ENCODE results near the gene MYOD1.

Gene MYOD1

DNA sequence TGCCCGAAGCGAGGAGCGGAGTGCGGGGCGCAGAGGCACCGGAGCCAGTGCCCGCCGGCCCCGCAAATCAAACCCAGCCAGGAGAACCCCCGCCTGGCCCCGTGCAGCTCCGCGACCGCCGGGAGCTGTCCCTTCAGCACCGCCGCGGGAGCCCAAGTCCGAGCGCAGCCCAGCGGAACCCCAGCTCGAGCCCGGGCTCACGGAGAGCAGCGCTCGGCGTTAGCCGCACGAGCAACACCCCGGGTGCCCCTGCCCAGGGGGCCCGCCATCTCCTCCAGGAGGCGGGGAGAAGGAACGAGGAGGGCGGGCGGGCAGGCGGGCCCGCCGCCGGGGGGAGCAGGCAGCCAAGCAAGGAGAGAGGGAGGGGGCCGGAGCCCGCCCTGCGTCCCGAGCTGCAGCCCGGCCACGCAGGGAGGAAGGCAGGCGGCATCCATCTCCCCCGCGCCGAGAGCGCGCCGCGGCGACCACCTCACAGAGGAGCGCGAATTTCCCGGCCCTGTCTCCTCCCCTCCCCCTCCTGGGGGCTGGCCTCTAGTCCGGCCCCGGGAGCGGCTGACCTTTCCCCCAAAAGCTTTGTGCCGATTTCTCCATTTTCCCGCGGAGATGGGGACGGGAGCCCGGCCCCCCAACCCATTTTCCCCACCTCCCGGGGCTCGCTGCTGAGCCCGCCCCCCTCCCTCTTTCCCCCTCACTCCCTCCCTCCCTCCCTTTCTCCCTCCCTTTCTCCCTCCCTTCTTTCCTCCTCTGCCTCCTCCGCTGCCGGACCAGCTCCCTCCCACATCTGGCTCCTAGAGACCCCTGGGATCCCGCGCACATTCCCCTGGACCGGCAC, 15.8 kb downstream of the MYOD1 start:
- DNase-seq (ENCODE audit: low read depth, low spot score), result no peak

DNA sequence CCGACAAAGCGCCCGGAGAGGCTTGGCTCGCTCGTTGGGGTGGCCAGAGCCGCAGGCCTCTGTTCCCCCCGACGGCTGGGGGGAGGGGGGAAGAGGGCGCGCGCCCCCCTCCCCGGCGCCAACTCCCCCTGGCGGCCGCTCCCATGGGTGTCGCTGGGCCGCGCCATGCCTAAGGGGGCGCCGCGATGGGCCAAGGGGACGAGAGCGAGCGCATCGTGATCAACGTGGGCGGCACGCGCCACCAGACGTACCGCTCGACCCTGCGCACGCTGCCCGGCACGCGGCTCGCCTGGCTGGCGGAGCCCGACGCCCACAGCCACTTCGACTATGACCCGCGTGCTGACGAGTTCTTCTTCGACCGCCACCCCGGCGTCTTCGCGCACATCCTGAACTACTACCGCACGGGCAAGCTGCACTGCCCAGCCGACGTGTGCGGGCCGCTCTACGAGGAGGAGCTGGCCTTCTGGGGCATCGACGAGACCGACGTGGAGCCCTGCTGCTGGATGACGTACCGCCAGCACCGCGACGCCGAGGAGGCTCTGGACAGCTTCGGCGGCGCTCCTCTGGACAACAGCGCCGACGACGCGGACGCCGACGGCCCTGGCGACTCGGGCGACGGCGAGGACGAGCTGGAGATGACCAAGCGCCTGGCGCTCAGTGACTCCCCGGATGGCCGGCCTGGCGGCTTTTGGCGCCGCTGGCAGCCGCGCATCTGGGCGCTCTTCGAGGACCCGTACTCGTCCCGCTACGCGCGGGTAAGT, 16.6 kb downstream of the MYOD1 start:
- DNase-seq (ENCODE audit: low read depth, low spot score), result no peak

DNA sequence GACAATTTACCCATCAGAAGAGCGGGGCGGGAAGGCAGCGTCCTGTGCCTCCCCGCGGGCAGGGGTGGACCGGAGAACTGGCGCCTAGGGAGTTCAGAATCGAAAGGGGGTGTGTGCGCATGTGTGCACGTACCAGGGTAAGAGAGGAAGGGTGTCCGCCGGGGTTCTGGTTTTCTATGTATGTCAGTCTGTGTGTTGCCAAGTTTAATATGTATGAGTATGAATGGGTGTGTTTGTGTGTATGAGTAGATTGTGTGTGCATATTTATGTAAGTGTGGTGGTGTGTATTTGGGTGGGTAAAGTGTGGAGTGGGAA, 17.2 kb downstream of the MYOD1 start:
- no peak for DNase-seq (ENCODE audit: low read depth, low spot score)

DNA sequence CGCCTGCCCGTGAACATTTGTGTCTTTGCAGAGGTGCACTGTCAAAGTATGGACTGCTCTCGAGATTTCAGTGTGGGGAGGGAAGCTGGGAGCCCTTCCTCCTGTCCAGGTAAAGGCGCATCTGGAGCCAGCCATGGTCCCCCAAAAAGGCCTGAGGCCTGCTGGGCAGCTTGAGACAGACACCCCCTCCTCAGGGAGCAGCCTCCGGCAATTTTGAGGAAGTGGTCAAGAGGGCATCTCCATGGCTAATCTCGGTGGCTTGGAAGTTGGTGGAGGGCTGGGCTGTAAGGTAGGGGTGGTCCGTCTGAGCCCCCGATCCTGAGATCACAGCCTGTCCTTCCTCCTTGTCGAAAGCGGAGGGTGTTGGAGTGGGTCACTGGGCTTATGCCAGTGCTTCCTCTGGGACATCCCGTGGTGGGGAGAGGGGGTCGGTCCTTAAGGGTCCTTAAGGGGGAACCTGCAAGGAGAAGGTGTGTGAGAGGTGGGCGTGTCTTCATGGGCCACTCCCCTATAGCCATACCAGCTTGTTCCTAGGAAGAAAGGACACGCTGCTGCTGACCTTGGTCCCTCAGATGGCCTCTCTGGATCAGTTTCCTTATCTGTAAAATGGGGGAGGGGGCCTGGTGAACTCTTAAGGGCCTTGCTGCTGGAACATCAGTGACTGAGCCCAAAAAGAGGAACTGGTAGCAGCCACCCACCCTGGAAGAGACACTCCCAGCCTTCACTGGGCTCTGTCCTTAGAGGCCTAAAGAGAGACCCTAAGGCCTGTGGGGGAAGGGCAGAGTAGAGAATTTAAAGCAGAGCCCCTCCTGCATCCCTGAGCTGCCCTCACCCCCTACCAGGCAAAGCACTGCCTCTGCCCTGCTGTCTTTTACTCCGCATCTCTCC, 17.8 kb downstream of the MYOD1 start:
- no peak for DNase-seq (ENCODE audit: low read depth, low spot score)

DNA sequence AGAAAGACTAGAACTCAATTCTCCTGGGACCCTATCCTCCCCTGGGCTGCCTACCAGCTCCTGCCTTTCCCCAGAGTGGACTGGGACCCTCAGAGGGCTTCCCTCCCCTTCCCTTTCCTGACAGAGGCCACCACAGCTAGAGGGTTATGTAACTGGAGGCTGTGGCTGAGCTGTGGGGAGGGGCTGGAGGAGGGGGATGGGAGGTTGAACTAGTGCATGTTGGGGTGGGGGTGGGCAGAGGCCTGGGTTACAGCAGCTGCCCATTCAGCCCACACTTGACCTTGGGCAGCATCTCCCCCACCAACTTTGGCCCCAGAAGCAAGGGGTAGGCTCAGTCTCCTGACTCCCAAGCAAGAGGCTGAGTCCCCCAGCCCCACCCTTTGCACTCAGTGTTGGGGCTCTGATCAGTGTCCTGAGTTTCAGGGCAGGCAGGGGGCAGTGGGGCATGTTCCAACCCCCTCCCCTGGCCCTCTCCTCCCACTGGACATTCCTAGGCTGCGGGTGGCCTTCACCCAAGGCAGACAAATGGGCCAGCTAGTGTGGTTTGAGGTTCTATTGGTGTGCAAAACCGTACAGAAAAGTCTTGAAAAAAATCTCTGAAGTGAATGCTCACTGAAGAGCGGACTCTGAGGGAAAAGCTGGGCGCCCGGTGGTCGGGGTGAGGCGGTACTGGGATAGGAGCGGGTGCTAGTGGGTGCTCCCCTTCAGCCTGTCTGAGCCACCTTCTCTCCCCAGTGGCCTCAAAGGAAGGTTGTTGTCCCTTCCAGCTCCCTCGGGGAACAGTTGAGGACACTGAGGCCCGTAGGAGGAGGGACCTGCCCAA, 19.0 kb downstream of the MYOD1 start:
- DNase-seq (ENCODE audit: low read depth, low spot score), result no peak

DNA sequence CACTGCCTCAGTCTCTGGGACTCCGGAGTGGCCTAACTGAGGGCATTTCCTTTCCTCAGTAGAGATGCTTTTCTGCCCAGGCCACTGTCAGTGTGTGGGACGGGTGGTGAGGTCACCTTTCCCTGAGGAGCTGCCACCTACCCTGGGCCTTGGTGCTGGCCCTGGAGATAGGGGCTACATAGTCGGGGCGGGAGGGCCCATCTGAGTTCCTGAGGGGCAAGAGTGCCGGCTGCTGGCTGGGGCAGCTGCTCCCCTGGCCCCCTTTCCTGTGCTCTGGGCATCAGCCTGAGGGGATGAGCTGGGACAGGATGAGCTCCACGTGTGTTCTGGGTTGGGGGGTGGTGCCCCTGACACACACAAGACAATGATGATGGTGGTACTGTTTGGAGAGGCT, 20.6 kb downstream of the MYOD1 start:
- DNase-seq (ENCODE audit: low read depth, low spot score), result no peak

DNA sequence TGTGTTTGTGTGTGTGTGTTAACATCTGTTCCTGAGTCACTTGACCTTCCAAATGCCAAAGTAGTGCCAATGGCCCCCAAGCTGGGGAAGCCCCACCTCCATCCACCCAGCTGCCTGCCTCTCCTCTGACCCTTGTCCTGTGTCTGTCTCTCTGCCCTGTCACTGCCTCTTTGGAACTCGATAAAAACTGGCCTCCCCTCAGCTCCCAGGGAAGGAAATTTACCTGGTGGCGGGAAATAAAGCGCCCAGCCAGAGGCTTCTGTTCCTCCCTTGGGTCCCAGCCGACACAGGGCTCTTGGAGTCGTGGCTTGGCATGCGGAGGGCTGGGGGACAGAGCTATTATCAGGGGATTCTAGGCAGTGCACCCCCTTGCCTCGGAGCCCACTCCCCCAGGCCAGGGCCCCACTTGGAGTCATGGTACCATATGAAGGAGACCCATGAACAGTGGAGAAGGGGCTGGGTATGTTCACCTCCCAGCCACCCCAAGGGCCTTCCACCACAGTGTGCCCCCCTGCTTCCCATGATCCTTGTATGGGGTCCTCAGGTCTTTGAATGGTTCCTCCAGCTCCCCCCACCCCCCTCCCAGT, 21.4 kb downstream of the MYOD1 start:
- DNase-seq (ENCODE audit: low read depth, low spot score), result no peak

DNA sequence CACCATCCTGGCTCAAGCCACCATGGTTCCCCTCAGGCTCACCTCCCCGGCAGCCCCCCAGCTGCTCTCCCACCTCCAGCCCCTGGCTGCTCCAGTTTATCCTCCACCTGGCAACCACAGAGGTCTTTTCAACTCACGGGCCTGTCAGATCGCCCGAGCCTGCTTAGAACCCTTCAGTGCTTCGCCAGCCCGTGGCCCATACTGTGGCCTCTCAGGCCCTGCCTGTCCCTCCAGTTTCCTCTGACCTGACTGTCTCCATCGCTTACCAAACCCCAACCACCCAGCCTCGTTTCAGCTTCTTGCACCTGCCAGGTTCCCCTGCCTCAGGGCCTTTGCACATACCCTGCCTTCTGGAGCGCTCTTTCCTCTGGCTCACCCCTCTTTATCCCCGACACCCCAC, 22.1 kb downstream of the MYOD1 start:
- no peak for DNase-seq (ENCODE audit: low read depth, low spot score)

DNA sequence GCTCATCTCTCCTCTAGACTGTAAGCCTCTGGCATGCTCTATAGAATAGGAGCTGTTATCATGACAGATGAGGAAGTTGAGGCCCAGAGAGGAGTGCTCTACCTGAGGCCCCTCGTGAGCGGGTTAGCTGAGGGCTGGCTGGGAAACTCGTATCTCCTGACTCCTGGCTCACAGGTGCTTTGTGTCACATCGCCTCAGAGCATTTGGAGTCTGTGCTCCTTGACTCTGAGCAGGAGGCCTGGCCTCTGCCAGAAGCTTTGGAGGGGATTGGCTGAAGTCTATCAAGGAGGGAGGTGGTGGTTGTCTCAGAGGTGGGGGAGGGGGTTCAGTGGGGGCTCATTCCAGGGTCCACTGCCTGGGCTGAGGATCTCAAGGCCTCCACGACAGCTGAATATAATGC, 22.6 kb downstream of the MYOD1 start:
- no peak for DNase-seq (ENCODE audit: low read depth, low spot score)

DNA sequence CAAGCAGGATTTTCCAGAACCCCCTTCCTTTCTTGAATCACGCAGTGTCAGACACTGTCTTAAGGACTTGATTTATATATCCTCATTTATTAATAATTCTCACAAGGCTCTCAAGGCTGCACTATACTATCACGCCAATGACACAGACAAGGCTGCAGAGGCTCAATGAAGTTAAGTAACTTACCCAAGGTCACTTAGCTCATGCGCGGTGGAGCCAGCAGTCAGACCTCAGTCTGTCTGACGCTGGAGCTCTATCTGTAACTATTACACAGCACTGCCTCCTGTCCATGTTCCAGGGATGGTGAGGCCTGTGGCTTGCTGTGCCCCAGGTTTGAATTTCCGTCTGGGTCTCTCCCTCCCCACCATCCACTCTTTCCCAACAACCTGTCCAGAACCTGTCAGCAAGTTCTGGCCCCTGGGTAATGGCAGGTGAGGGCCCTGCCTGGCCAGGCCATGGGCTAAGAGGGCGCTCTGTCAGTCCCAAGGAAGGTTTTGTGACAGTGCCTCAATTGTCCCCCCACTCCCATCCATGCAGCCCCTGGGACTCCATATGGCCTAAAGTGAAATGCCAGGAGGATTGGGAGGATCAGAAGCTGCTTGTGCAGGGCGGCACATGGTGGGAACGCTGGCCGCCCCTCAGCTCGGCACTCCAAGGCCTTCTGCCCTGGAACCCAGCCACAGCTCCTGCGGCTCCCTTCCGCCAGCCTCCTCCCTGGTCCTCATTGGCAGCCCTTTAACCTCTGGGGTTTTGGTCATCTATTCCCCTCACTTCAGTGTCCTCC, 23.8 kb downstream of the MYOD1 start:
- no peak for DNase-seq (ENCODE audit: low read depth, low spot score)

DNA sequence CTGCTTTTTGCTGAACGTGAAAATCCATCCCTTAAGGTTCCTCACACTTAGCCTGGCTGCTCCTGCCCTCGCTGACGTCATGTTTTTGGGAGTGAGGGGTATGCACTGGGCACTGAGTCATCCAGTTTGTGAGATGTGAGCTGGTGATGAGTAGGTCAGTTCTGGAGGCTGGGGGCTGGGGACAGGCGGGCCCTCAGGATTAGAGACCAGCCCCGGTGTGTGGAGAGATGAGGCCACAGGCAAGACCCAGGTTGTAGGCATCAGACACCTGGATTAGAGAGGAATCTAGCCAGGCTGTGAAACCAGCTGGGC, 24.4 kb downstream of the MYOD1 start:
- no peak for DNase-seq (ENCODE audit: low read depth, low spot score)

DNA sequence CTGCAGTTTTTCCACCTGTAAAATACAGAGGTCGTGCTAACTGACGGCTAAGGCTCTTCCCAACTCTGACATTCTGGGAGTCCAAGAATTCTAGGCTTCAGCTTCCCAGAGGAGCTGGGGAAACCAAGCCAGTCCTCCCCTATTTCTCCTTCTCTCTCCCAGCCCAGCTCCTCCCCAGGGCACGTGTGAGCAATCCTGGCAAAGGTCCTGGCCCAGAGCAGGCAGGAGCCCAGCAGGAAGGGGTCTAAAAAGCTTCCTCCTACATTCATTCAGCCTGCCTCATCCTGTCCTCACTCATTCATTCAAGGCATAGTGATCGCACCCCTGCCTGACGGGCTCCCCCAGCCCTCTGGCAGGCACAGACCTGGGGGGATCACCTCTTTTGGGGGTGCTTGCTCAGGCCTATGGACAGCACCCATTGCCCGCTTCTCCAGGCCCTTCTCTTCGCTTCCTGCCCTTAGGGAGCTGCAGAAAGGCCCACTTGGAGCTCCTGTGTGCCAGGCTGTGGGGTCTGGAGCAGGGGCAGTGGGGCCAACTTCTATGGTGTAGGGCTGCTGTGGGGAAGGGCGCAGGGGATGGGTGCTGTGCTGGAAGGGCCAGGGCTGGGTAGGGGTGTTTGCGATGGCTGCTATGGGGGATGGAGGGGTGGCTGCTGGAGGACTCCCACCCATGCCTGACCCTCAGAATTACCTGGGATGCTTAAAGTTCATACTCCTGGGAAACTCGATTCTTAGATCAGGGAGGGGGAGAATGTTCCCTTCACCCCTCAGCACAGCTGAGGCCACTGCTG, 25.0 kb downstream of the MYOD1 start:
- DNase-seq (ENCODE audit: low read depth, low spot score), result no peak

DNA sequence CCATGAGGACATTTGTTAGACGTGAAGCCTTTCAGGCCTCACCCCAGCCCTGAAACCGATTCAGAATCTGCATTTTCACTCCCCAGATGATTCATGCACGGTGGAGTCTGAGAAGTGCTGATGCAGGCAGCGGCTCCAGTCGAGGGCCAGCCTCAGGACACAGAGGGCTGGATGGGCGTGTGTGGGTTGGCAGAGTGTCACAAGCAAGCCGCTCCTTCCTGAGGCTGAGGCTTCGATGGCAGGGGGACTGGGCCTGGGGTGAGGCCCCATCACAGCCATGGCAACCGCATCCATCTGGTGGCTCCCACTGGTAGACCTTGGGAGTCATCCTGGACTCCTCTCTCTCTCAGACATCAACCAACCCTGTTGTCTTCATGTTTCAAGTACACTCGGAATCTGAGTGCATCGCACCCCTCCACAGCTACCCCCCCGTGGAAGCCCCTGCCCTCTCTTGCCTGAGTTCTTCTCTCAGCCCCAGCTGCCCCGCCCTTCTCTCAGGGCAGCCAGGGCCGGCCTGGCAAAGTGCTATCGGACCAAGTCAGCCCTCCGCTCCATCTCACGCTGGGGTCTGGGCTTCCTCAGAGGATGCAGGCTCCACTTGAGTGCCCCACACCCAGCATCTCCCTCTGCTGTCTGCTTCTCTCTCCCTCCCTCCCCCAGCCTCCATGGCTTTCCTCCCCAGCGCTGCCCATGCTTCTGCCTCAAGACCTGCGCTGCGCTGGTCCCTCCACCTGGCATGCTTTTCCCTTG, 25.8 kb downstream of the MYOD1 start:
- no peak for DNase-seq (ENCODE audit: low read depth, low spot score)

DNA sequence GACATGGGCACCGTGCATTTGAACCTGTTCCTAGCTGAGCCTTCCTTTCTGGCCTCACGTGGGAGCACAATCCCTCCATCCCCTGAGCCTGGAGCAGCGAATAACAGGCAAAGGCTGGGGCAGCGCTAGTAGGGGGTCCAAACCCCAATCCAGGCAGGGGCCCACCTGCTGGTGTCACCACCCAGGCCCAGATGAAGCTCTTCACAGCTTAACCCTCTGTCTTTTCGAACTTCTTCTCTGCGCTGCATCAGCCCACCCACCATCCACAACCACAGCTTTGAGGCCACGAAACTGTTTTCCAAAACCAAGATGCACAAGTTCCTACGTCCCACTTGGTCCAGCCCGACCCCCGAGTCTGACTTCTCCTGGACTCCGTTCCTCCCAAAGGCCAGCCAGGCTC, 26.7 kb downstream of the MYOD1 start:
- DNase-seq (ENCODE audit: low read depth, low spot score), result no peak

DNA sequence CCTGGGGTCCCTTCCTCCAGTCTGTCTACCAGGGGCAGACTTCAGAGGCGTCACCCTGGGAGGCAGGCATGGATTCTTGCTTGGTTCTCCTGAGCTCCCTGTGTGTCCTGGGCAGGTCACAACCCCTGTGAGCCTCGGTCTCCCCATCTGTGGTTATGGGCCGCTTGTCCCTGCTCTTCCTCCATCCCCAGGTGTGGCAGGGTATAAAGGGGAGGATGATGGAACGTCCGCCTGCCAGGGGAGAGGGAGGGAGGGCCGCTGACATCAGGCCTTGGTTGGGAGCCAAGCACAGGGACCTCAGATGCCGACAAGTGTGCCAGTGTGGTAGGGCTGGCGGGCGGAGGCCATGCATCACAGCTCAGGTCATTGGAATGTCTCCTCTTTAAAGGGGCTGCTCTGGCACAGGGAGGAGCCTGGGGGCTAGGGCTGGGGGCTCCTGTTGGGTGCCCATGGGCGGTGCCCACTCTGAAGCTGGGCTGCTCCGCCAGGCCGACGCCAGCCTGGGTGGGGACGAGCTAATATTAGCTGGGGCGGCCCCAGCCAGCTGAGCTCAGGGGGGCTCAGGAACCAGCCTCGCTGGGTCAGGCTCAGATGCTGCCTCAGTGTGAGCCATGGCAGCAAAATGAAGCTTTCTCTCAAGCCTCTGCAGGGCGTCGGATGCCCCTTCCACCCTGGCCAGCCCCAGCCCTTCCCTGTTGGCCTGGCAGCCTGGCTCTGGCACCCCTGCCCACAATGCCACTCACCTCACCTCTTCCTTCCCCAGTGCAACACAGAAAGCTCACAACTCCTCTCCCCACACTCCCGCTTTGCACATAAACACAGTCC, 28.0 kb downstream of the MYOD1 start:
- DNase-seq (ENCODE audit: low read depth, low spot score), result no peak

DNA sequence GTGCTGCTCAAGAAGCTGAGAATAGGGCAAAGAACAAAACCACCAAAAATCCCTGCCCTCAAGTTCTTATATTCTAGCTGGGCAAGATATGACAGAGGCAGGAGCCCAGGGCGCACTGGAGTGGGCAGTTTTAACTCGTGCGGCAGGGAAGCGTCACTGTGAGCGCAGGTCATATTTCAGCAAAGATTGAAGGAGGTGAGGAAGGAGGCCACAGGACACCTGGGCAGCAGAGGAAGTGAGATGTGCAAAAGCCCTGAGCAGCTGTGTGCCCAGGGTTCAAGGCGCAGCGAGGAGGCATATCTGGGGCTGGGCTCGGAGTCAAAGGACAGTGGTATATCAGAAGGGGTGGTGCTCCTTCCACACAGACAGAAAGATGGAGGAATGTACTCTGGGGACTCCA, 28.7 kb downstream of the MYOD1 start:
- no peak for DNase-seq (ENCODE audit: low read depth, low spot score)

DNA sequence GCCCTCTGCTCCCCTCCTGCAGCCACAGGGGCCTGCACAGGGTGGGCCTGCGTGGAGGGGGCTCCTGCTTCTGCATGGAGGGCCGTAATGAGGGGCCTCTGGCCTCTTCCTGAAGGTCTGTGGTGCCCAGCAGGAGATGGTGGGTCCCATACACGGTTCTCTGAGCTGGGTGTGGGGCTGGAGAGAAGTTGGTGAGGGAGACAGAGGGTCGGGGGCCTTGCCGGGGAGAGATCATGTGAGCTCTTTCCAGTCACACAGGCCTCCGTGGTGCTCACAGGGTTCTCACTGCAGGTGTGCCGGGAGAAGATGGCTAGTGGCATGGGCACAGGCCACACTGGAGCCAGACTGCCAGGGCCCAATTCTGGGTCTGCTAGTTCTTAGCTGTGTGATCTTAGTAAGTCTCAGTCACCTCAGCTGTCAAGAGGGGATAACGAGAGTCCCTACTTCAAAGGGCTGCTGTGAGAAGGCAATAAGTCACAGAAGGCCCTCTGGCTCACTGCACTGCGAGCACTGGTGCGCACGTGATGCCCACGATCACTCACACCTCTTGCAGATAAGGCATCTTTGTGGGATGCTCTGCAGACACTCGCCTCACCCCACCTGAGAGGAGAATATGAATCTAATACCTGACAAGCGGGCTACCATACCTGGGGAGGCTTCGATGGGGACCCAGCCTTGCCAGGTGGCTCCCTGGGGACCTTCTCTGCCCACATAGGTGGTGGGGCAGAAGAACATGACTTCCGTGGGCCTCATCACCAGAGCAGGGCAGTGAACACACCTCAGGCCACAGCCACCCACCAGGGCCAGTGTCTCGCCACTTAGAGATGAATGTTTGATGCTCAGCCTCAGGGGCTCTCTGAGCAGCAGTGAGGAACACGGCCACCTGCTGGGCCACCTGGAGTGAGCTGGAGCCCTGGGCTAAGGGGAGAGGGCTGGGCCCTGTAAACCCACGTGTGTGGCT, 29.7 kb downstream of the MYOD1 start:
- no peak for DNase-seq (ENCODE audit: low read depth, low spot score)
